Measurements from ENCODE around the gene CBR4.

Gene CBR4

GRCh38 chr4:169009286-169010124 is 550 bp downstream of the CBR4 start:
- H3K4me3 ChIP-seq (ENCODE audit: low read length): peak overlapping the region; percentile 81
- DNase-seq (ENCODE audit: low read depth): peak; percentile 57
- TF ChIP-seq CTCF (IDR thresholded peaks at IDR 0.05; ENCODE audit: insufficient read depth, low read depth, low read length, missing control alignments): no peak

GRCh38 chr4:169005453-169006099 is 4.5 kb downstream of the CBR4 start:
- DNase-seq (ENCODE audit: low read depth): no peak
- no peak overlapping the region for H3K4me3 ChIP-seq (ENCODE audit: low read length)
- peak; percentile 41 for TF ChIP-seq CTCF (IDR thresholded peaks at IDR 0.05; ENCODE audit: insufficient read depth, low read depth, low read length, missing control alignments)

GRCh38 chr4:169000315-169000714 is 9.7 kb downstream of the CBR4 start:
- no peak for DNase-seq (ENCODE audit: low read depth)
- TF ChIP-seq CTCF (IDR thresholded peaks at IDR 0.05; ENCODE audit: insufficient read depth, low read depth, low read length, missing control alignments): no peak
- H3K4me3 ChIP-seq (ENCODE audit: low read length): no peak overlapping the region

- peak; percentile 19 for DNase-seq (ENCODE audit: low read depth)
- no peak overlapping the region for H3K4me3 ChIP-seq (ENCODE audit: low read length)
- TF ChIP-seq CTCF (IDR thresholded peaks at IDR 0.05; ENCODE audit: insufficient read depth, low read depth, low read length, missing control alignments): no peak
Observed at GRCh38 chr4:168999809-169000208, 10.2 kb downstream of the CBR4 start.

GRCh38 chr4:168998596-168998995 is 11.5 kb downstream of the CBR4 start:
- TF ChIP-seq CTCF (IDR thresholded peaks at IDR 0.05; ENCODE audit: insufficient read depth, low read depth, low read length, missing control alignments): no peak
- DNase-seq (ENCODE audit: low read depth): no peak
- H3K4me3 ChIP-seq (ENCODE audit: low read length): no peak overlapping the region

- TF ChIP-seq CTCF (IDR thresholded peaks at IDR 0.05; ENCODE audit: insufficient read depth, low read depth, low read length, missing control alignments): peak; percentile 32
- DNase-seq (ENCODE audit: low read depth): peak; percentile 42
- no peak overlapping the region for H3K4me3 ChIP-seq (ENCODE audit: low read length)
Observed at GRCh38 chr4:168995537-168996295, 14.3 kb downstream of the CBR4 start.
